Renal pelvis (tissue), 4 donors: ENCODE data around the gene EMC6. TPM values are rescaled to one million over a fixed set of nuclear protein-coding genes. Genes with fewer than 3 reads are reported as not detected.

Experiments
- DNase-seq: peaks from one replicate; pipeline ENCODE4 v3.0.0-alpha.2; 2013
- polyA plus RNA-seq, 3 donors: library from polyadenylated mRNA; unstranded; fragments of 120-200 nt; gene quantifications; one replicate each; pipeline ENCODE4 v1.2.1, GENCODE V29; 2013; ENCODE audit not compliant: insufficient read length in 3 of 3

Gene EMC6
- polyA plus RNA-seq, 3 donors, result 28.5 to 39.8 (median 36.7) TPM

DNA sequence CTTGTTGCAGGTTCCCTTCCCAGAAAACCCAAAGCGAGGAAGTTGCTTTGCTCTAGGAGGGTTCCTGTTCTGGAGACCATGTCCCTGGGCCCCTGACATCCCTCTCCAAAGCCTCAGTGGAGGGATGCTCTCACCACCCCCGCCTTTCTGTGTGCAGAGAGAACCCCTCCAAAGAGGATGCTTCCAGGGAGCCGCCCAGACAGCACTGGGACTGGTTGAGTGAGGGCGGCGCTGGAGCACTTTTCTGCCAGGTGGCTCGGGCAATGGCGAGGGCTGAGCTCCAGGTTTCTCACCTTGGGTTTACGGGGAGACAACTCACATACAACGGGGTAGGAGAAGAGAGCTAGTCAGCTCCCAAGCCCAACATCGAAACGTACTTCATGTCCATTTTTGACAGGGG lies 7.3 kb downstream of the EMC6 start:
- no peak for DNase-seq

DNA sequence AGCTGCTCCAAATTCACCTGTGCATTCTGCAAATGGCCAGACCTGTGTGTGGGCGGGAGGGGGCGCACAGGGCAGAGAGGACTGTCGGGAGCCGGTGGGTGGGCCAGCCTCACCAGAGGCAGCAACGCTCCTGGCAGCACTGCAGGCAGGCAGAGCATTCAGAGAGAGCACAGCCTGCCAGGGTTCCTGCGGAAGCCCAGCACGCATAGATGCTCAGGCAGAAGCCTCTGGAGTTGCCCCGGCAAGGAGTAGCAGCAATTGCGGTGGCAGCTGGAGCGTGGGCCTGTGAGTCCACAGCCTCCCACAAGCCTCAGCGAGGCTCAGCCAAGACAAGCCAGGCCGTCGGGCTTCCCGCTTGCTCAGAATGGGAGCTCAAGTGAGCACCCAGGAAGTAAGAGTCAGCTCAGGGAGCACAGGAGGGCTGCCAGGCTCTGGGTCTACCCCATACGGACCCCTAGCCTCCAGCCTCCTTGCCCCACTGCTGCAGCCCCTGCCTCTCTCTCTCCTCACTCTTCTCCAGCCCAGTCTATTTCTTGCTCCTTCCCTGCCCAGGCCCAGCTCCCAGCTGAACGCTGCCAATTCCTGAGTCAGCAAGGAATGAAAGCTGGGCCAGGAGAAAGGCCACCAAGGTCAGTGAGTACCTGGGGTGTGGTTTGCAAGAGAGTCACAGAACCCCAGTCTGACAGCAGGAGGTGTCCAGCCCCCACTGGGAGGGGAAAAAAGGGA lies 9.6 kb downstream of the EMC6 start:
- DNase-seq, result no peak

DNA sequence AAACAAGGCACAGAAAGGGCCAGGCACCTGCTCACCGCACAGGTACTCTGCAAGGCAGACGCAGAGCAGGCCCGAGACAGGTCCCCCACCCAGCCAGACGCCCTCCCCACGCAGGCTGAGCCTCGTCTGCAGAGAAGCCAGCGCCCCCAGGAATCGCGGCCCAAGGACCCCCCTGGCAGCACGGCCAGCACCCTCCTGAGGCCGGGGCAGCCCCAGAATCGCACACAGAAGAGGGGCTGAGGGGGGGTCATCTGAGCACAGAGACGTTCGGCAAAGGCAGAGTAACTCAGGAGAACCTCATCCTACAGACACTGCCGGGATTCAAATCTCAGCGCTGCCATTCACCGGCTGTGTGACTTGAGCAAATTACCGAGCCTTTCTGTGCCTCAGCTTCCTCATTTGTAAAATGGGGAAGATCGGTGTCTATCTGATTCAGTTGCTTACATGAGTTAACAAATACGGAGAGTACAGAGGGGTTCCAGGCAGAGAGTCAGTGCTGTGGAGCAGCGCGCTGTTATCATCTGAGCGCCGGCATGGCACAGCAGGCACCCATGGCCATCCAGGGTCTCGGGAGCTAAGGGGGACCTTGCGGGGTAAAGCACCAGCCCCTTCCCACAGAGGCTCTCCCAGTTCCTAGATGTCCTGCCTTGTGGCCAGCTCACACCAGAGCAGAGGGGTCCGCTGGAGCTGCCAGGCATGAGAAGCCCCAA lies 10.4 kb downstream of the EMC6 start:
- no peak for DNase-seq

DNA sequence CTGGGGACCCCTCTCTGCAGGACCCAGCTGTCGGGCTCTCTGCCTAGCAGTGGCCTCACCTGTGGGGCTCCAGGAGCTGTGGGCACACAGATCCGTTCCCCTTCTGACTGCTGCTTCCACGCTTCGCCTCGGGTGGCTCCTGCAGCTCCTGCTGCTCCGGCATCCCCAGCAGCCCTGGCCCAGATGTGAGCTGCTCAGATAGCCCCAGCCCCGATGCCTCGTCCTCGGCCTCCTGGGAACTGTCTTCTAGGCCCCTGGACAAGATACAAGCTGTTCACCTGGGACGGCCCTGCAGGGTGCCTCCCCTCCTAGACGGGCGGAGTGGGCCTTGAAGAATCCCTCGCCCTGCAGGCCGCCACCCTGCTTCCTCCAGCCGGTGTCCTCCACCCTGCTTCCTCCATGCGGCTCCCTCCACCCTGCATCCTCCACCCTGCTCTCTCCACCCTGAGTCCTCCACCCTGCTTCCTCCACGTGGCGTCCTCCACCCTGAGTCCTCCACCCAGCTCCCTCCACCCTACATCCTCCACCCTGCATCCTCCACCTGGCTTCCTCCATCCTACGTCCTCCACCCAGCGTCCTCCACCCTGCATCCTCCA lies 11.0 kb downstream of the EMC6 start:
- no peak for DNase-seq

DNA sequence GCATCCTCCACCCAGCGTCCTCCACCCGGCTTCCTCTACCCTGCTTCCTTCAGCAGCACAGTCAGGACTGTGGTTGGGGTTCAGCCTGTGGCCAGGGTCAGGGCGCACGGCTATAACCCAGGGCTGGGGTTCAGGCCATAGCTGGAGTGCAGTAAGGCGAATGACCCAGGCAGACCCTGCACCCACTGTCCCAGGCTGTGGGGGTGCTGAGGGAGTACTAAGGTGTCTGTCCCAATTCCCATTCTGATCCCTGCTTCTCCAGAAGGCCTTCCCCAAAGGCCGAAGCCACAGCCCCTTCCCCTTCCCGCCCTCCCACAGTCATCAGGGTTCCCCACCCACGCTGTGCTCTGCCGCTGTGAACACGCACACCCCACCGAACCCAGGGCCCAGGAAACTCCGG lies 12.4 kb downstream of the EMC6 start:
- DNase-seq, result no peak

DNA sequence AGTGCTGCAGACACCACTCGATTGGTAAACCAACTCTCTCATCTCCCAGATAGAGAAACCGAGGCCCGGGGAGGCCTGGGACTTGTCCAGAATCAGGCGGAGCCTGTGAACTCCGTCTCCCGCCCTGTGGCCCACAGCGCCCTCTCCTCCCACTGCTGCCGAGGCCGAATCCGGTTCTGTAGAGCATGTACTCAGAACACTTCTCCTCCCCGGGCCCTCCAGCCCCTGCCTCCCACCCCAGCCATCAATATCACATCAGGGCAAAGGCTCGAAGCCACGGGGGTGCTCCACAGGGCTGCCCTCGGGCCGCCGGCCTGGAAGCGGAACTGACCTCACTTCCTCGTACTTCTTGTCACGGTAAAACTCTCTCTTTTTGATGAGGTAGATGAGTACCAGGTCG lies 13.0 kb downstream of the EMC6 start:
- DNase-seq, result no peak

DNA sequence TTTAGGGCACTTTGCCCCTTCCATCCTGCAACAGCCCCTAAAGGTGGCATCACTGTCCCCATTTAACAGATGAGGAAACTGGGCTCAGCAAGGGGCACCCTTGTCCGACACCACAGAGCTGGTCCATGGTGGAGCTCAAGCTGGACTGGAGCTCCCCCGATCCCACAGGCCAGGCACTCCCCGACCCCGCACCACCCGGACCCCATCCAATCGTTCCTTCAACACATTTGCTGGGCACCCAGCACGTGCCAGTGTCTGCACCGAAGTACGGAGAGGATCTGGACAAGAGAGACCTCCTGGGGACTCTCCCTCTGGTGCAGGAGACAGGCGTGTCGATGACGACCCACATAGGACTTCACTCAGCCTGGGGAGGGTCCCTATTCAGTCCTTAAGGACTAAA lies 13.4 kb downstream of the EMC6 start:
- DNase-seq, result no peak

DNA sequence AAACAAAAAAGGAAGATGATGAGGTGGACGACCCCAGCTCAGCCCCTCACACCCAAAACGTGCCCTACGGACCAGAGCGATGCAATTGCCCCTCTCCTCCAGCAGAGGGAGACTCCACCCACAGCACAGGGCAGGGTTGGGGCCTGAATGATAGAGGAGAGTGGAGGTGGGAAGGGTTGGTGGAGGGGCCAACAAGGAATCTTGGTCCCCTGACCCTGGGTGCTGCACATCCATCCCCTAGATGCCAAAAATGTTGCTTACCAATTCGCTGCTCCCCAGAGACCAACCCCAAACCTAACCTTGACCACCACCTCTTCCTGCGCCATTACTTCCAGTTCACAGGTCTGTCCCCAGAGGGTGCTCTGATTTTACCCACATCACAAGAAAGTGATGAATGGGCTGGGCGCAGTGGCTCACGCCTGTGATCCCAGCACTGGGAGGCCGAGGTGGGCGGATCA lies 14.5 kb downstream of the EMC6 start:
- DNase-seq, result no peak

DNA sequence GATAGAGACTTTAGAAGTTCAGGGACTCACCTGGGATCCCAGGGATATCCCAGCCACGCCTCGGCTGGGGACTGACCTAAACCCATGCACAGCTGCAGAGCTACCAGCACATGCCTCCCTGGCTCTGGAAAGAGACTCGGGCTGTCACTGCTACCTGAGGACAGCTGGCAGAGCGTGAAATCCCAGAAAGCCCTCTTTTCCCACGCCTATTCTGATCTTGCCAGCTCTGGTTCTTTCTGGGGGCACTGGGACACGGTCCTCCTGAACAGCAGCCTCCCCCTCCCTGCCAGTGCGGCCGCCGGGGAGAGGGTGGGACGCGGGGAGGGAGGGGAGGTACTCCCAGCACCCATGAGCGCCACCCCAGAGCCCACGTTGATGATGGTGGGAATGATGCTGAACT lies 16.6 kb downstream of the EMC6 start:
- DNase-seq, result no peak

DNA sequence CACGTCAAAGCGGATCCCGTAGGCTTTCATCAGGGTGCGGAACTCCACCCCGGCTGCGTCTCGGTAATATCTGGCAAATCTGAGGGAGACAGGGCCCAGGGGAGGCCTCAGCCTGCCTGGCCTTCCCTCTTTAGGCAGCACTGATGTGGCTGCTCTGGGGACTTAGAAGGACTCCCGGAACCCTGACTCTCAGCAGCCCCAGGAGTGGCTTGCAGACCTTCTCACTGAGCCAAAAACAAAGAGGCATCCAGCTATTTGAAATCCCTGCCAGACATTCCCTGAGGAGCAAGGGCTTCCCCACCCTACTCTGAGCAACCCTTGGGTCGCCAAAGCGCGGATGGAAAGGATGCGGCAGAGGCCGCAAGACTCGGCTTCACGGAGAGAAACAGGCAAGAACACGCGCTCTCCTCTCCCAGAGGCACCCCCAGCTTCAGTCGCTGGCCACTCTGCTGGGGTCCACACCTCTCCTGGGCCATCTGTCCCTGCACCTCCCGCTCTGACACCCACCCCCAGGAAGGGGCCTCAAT lies 19.5 kb downstream of the EMC6 start:
- DNase-seq, result no peak

DNA sequence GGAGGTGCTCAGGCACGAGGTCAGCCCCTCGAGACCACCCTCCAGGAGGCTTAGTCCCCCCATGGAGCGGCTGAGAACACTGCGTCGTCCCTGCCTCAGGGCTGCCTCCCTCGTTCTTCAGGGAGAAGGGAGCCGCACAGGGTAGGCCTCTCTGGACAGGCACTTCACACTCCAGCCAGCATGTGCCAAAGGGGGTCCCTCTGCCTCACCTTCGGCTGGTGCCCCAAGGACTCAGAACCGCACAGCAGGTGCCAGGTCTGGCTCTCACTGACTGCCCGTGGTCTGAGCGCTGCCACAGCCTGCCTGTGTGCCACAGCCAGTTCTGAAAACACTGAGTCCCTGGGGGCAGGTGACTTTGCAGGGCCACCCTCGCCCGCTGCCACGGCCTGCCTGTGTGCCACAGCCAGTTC lies 20.2 kb downstream of the EMC6 start:
- DNase-seq, result no peak

DNA sequence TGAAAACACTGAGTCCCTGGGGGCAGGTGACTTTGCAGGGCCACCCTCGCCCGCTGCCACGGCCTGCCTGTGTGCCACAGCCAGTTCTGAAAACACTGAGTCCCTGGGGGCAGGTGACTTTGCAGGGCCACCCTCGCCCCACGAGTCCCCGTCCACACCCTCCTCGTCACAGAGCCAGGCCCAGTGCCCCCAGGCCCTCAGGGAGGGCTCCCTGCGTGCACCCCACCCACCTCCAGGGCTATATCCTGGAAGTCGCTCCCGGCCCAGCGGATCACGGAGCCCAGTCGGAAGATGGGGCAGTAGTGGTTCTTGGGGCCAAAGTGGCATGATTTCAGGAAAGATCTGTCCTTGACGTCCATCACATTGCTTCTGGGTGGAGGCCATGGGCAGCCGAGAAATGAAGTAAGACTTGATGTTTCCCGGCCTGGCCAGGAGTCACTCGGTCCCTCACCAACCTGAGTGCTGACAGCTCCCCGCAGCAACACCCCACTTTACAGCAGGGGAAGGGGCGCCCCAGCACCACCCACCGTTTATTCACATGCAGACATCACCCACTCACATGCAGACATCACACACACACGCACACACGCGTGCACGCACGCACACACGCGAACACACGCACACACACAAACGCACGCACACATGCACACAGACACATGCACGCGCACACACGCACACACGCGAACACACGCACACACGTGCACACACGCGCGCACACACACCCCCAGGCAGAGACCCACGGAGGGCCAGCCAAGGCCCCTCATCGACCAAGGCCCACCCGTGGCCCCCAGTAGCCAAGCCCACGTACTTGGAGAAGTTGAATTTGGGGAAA lies 20.9 kb downstream of the EMC6 start:
- no peak for DNase-seq

DNA sequence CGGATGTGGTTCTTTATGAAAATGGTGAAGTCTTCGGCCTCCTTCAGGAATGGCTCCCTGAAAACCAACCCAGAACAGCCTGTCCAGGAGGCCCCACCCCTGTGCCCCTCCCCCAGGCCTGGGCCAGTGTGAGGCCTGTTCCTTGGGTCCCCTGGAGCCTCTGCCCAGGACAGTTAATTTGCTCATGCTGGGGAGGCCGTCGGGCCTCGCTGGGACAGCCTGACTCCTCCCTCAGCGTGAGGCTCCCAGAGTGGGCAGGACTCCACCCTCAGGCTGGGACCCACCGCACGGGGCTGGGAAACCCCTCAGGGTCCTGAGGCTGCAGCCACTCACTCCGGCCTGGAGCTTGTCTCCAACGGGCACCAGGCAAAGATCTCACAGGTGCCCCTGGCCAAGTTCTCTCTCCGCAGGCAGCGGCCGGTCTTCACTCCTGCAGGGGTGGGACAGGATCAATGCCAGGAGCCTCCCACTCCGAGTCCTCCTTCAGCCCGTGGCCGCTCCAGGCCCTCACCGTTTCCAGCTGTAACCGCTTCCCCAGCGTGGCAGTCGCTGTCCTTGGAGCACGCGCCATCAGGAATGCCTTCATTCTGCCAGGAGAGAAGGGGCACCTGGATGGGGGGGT lies 21.6 kb downstream of the EMC6 start:
- DNase-seq, result no peak

DNA sequence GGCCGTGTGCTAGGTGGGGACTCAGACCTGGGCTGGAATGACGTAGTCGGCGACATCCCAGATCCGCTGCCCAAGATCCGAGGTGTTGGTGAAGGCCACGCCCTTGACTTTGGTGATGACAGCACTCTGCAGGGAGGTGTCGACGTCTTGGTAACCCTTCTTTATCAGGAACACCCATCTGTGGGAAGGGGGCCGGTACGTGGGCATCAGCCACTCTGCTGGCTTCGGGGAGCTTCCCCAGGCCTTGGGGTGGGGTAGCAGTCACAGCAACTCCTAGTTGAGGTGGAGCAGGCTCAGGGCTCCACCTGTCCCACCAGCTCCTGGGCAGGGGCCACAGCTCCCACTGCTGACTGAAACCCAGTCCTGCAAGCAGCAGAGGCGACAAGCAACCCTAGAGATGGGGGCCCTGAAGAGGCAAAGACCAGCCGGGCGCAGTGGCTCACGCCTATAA lies 23.0 kb downstream of the EMC6 start:
- no peak for DNase-seq

DNA sequence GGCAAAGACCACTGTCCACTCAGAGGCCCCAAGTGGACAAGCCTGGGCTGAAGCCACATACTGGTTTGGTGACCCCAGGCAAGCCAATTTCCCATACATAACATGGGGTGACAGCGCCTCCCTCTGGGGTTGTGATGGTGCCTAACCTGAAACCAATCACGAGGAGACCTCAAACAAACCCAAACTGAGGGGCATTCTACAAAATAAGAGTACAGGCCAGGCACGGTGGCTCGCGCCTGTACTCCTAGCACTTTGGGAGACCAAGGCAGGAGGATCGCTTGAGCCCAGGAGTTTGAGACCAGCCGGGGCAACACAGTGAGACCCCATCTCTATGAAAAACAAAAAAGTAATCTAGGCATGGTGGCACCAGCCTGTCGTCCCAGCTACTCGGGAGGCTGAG lies 23.7 kb downstream of the EMC6 start:
- DNase-seq, result no peak

DNA sequence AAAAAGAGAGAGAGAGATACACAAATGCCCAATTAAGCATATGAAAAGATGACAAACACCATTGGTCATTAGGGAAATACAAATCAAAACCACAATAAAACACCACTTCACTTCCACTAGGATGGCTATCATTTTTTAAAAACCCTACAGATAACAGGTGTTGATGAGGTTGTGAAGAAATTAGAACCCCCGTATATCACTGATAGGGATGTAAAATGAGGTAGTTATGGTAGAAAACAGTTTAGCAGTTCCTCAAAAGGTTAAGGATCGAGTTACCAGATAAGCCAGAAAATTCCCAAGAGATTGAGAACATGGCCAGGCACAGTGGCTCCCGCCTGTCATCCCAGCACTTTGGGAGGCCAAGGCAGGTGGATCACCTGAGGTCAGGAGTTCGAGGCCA lies 24.5 kb downstream of the EMC6 start:
- DNase-seq, result no peak

DNA sequence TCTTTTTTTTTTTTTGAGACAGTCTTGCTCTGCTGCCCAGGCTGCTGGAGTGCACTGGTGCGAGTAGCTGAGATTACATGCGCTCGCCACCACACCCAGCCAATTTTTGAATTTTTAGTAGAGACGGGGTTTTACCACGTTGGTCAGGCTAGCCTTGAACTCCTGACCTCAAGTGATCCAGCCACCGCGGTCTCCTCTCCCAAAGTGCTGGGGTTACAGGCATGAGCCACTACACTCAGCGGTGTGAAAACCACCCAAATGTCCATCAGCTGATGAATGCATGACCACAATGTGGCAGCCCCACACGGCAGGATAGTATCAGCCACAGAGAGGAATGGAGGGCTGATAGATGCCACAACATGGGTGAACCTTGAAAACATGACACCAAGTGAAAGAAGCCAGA lies 25.2 kb downstream of the EMC6 start:
- no peak for DNase-seq

DNA sequence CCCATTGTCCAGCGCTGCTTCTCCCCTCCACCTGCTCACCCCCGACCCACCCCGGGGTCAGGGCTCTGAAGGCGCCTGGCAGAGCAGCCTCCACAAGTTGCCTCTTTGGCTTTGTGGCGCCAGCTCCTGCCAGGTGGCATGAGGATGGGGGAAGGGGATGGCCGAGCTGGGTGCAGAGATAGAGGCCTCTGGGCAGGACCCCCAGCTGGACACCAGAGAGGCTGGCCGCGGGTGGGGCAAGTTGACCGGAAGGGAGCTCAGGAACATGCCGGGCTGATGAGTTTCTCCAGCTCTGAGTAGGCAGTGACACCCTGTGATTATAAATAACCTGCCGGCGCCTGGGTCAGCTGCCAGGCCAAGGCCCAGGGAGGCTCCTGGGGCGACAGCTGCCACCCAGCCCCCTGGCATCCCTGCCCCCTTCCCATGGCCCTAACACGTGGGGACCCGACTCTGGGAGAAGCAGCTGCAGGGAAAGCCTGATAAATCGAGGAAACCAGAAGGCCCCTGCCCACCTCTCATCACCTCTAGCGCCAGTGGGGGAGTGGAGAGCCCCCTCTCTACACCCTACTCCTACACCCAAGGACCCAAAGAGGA lies 26.6 kb downstream of the EMC6 start:
- DNase-seq, result no peak

DNA sequence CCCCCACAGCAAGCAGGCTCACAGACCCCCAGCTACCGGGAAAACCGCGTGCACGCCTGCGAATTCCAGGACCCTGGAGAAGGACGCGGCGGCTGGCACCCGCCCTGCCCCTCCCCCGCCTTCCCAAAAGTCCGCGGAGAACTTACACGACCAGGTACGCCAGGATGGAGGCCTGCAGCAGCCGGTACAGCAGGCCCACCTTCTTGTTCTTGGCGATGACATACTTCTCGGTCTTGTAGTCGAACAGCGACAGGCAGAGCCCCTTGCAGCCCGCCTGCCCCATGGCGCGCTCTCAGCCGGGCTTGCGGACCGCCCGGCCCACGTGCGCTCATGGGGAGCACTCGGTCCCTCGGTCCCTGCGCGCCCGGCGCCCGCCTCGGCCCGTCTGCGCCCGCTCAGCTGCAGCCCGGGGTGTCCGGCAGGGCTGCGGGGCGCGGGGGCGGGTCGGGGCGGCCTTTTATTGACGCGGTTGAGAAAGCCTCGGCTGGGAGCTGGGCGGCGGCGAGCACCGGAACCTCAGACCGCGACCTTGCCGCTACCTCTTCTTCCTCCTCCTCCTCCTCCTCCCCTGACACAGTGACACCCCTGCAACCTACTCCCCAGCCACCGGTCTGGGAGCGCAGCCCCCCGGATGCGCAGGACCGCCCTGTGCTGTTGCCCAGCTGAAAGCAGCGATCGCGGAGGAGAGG lies 27.3 kb downstream of the EMC6 start, which contains the start of gene P2RX5:
TSS of gene P2RX5 (minus strand) at position 433 of the 689 bp plus-strand sequence. CDS start at position 283, 150 bp downstream.
- DNase-seq, result peak; percentile 37

DNA sequence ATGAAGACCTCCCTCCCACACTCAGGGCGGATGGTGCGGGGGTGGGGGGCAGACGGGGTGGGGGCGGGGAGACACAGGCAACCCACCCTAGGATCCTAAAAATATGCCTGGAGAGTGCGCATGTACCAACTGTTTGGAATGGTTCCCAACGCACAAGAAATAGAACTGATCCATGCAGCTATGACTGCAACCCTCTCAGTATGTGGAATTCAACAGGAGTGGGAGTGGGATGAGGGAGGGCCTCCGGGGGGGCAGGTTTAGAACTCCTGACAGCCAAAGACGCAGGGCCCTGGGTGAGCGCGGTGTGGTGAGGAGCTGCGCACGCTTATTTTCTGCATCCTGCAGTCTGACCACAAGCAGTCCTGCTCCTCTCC lies 28.5 kb downstream of the EMC6 start:
- DNase-seq, result no peak
